NB4 (cell line): ENCODE data around the gene DNAJC9.

Source experiments
- DNase-seq: peaks from one replicate; pipeline ENCODE4 v3.0.0; 2010; ENCODE audit warnings: low read depth
- H3K4me3 ChIP-seq: one replicate; pipeline ENCODE4 v1.5.1; 2011; ENCODE audit warnings: mild to moderate bottlenecking, low read depth, low read length, moderate library complexity
- CTCF ChIP-seq: IDR thresholded peaks from one replicate; pipeline ENCODE4 v1.5.1; 2012; ENCODE audit warnings: low read depth, low read length
- MAX ChIP-seq: IDR thresholded peaks from 2 replicates; pipeline ENCODE4 v1.6.1; 2011; ENCODE audit warnings: low read depth, low read length
- MYC ChIP-seq: IDR thresholded peaks from 2 replicates; pipeline ENCODE4 v1.6.1; 2011; ENCODE audit warnings: low read depth, low read length
- POLR2A ChIP-seq: IDR thresholded peaks from 2 replicates; pipeline ENCODE4 v1.6.1; 2011; ENCODE audit warnings: mild to moderate bottlenecking; ENCODE audit not compliant: insufficient read length; ENCODE audit errors: extremely low read depth

DNAJC9 gene

GRCh38 chr10:73220989-73221388 is 26.1 kb downstream of the DNAJC9 start:
- TF ChIP-seq MYC (no peak), POLR2A (no peak), CTCF (no peak), MAX (no peak)
- no peak overlapping the region for H3K4me3 ChIP-seq

GRCh38 chr10:73219384-73219783 is 27.7 kb downstream of the DNAJC9 start:
- no peak for DNase-seq
- no peak for TF ChIP-seq MYC
- no peak for TF ChIP-seq POLR2A
- TF ChIP-seq MAX = no peak
- no peak for TF ChIP-seq CTCF

More at GRCh38 chr10:73220989-73221388, 26.1 kb downstream of the DNAJC9 start:
- DNase-seq = no peak

GRCh38 chr10:73218431-73219191 is 28.4 kb downstream of the DNAJC9 start:
- TF ChIP-seq MYC (no peak), MAX (no peak), CTCF (peak; percentile 61), POLR2A (no peak)
- no peak overlapping the region for H3K4me3 ChIP-seq
- peak; percentile 53 for DNase-seq

More at GRCh38 chr10:73219384-73219783, 27.7 kb downstream of the DNAJC9 start:
- no peak overlapping the region for H3K4me3 ChIP-seq

GRCh38 chr10:73217628-73218027 is 29.4 kb downstream of the DNAJC9 start:
- TF ChIP-seq MAX (no peak), POLR2A (no peak), CTCF (no peak), MYC (no peak)
- no peak for DNase-seq
- no peak overlapping the region for H3K4me3 ChIP-seq

GRCh38 chr10:73215749-73216148 is 31.3 kb downstream of the DNAJC9 start:
- DNase-seq = no peak
- no peak for TF ChIP-seq MAX
- TF ChIP-seq MYC = no peak
- no peak overlapping the region for H3K4me3 ChIP-seq

GRCh38 chr10:73211106-73211811 is 35.8 kb downstream of the DNAJC9 start:
- H3K4me3 ChIP-seq = no peak overlapping the region
- DNase-seq = no peak
- TF ChIP-seq POLR2A (no peak), CTCF (no peak), MAX (no peak), MYC (no peak)
